GM12878 (cell line): ENCODE data around the gene MAST4. TPM values are rescaled to one million over a fixed set of nuclear protein-coding genes. Genes with fewer than 3 reads are reported as not detected.

Experiments used
- ATAC-seq: fragments of 200-7000 bp; cut with Tn5 transposase; 3 replicates; pipeline ENCODE4 v1.9.1; 2020; ENCODE audit warnings: mild to moderate bottlenecking, moderate library complexity
- BruUV-seq: library from RNA; stranded (reverse); fragments of 400-500 nt; replicated peaks from 2 replicates; lab custom pipeline; 2021; lab: Mats Ljungman, UMichigan
- CTCF ChIA-PET: fragments of 300-600 bp; sonication (Branson Sonifier 250); formaldehyde crosslinking; extraction: SDS; loops from one replicate; lab custom pipeline; 2021; ENCODE audit warnings: inconsistent platforms; lab: Yijun Ruan, JAX
- POLR2A ChIA-PET: fragments of 350-600 bp; formaldehyde crosslinking; extraction: SDS; loops from one replicate; lab custom pipeline; 2021; ENCODE audit warnings: inconsistent platforms; lab: Charles Lee
- RAD21 ChIA-PET: fragments of 300-600 bp; sonication (Branson Sonifier 250); formaldehyde crosslinking; loops from one replicate; lab custom pipeline; 2023; ENCODE audit warnings: antibody characterized with exemption; ENCODE audit not compliant: unreplicated experiment; lab: Charles Lee
- SMC1A ChIA-PET: fragments of 300-600 bp; sonication (Branson Sonifier 250); formaldehyde crosslinking; loops from one replicate; lab custom pipeline; 2023; ENCODE audit not compliant: unreplicated experiment, uncharacterized antibody; lab: Charles Lee
- DNase-seq: peaks from one replicate; pipeline ENCODE4 v3.0.0-alpha.2; 2011; ENCODE audit warnings: low read depth, low spot score
- FAIRE-seq: peaks from 3 replicates; lab custom pipeline; 2011; peaks lifted over from hg19 to GRCh38; lab: Jason Lieb, UNC
- H2AFZ ChIP-seq: 2 replicates; pipeline ENCODE4 v1.6.0; 2011; ENCODE audit warnings: low read depth, low read length, control low read depth; ENCODE audit not compliant: control insufficient read depth
- H3K27ac ChIP-seq: 2 replicates; pipeline ENCODE4 v1.5.1; 2011; ENCODE audit warnings: control low read depth; ENCODE audit not compliant: control insufficient read depth, insufficient read depth
- H3K27me3 ChIP-seq, 2 experiments: replicated peaks in 1 of 2; 2 replicates each; pipeline versions ENCODE4 v1.6.0 to v1.6.1; 2011; ENCODE audit warnings: low read length in 1 of 2; ENCODE audit not compliant: control insufficient read depth in 2 of 2, insufficient read depth in 2 of 2
- H3K36me3 ChIP-seq, 2 experiments: 2 replicates each; pipeline ENCODE4 v1.5.1; 2011; ENCODE audit warnings: low read length in 1 of 2; ENCODE audit not compliant: control insufficient read depth in 2 of 2, insufficient read depth in 2 of 2
- H3K4me1 ChIP-seq: 2 replicates; pipeline ENCODE4 v1.6.1; 2011; ENCODE audit warnings: mild to moderate bottlenecking, low read length, moderate library complexity, mixed read lengths; ENCODE audit not compliant: control insufficient read depth, insufficient read depth
- H3K4me2 ChIP-seq: 2 replicates; pipeline ENCODE4 v1.6.0; 2011; ENCODE audit warnings: control low read depth; ENCODE audit not compliant: control insufficient read depth, insufficient read depth
- H3K4me3 ChIP-seq: fragments of 200-600 bp; sonication (generic); 2 replicates; pipeline ENCODE4 v1.5.1; 2016
- H3K79me2 ChIP-seq: 2 replicates; pipeline ENCODE4 v1.6.0; 2011; ENCODE audit warnings: low read length; ENCODE audit not compliant: control insufficient read depth, insufficient read depth
- H3K9ac ChIP-seq: 2 replicates; pipeline ENCODE4 v1.8.0; 2011; ENCODE audit warnings: low read length, control low read depth, mixed read lengths; ENCODE audit not compliant: control insufficient read depth, insufficient read depth
- H3K9me3 ChIP-seq: replicated peaks from 3 replicates; pipeline ENCODE4 v1.5.1; 2011; ENCODE audit warnings: mild to moderate bottlenecking, low read length; ENCODE audit not compliant: control insufficient read depth, insufficient read depth
- H4K20me1 ChIP-seq: 2 replicates; pipeline ENCODE4 v1.6.0; 2011; ENCODE audit not compliant: control insufficient read depth, insufficient read depth
- DPF2 ChIP-seq: fragments of 450-650 bp; IDR thresholded peaks from 2 replicates; pipeline ENCODE4 v1.6.1; 2017; ENCODE audit warnings: mild to moderate bottlenecking
- HDGF ChIP-seq: fragments of 450-650 bp; IDR thresholded peaks from 2 replicates; pipeline ENCODE4 v1.6.1; 2016; ENCODE audit warnings: antibody characterized with exemption
- HSF1 ChIP-seq: fragments of 150-350 bp; IDR thresholded peaks from 2 replicates; pipeline ENCODE4 v1.6.1; 2014; ENCODE audit warnings: mild to moderate bottlenecking, low read depth, low read length
- IRF4 ChIP-seq: IDR thresholded peaks from 2 replicates; pipeline ENCODE4 v1.6.1; 2011; ENCODE audit warnings: low read depth, low read length
- MXI1 ChIP-seq: fragments of 150-350 bp; IDR thresholded peaks from 2 replicates; pipeline ENCODE4 v1.6.1; 2011; ENCODE audit warnings: low read depth, mild to moderate bottlenecking, inconsistent platforms, low read length, improper control_type of control experiment
- POU2F2 ChIP-seq: IDR thresholded peaks from 3 replicates; pipeline ENCODE4 v1.6.1; 2011; ENCODE audit warnings: low read depth, mild to moderate bottlenecking, low read length, borderline replicate concordance
- SKIL ChIP-seq: fragments of 450-650 bp; IDR thresholded peaks from 2 replicates; pipeline ENCODE4 v1.6.1; 2017; ENCODE audit warnings: mild to moderate bottlenecking, low read depth, inconsistent platforms; ENCODE audit not compliant: poor library complexity, severe bottlenecking
- WGBS: methylation state at CpG from one replicate; pipeline ENCODE4 v1.1.6; 2016; ENCODE audit warnings: low lambda C conversion rate; ENCODE audit not compliant: insufficient replicate concordance, insufficient coverage; ENCODE audit errors: missing lambda C conversion rate; 5-methylcytosine and 5-hydroxymethylcytosine counted together
- in situ Hi-C: fragments of 300-500 bp; cut with MboI; formaldehyde crosslinking; loops from 9 replicates; pipeline ENCODE4 v1.14.3; 2018; ENCODE audit warnings: mixed read lengths
- intact Hi-C: fragments of 100-400 bp; cut with micrococcal nuclease; formaldehyde crosslinking; loops from one replicate; pipeline ENCODE4 v1.14.2; 2022; ENCODE audit not compliant: unreplicated experiment
- polyA plus RNA-seq, 11 experiments: library from polyadenylated mRNA; depleted of rRNA in 4 of 11; unstranded in 6 of 11; stranded (reverse) in 5 of 11; fragments of >200 nt; fragmentation: Nextera tagmentation in 4 of 11; fragmentation: Illumina TruSeq in 1 of 11; extraction: Ambion mirVana in 4 of 11; extraction: Trizol in 1 of 11; gene quantifications; 1 replicate in 1 of 11; 2 replicates in 10 of 11; pipeline versions ENCODE4 v1.2.1 to v1.2.3, GENCODE V29; 2011 to 2016; ENCODE audit warnings: inconsistent platforms in 2 of 11, missing spikeins in 2 of 11, low read depth in 1 of 11
- total RNA-seq, 4 experiments: library from RNA; depleted of rRNA in 3 of 4; stranded (reverse); fragments of >200 nt in 3 of 4; fragmentation: Illumina TruSeq in 1 of 4; extraction: Trizol in 1 of 4; gene quantifications; 2 replicates each; pipeline versions ENCODE4 v1.2.1 to v1.2.3, GENCODE V29; 2013 to 2021

Gene MAST4
- total and polyA plus RNA-seq, 10 of the 15 experiments (the other 5 are each of a cell fraction or from before 2014, with no cell fraction given) = 0.02 to 1.6 (median 0.29) TPM; not detected in 1

GRCh38 chr5:66991746-66992145 lies 395.6 kb downstream of the MAST4 start:
- BruUV-seq = no TSS peak
- H3K9me3 ChIP-seq = no peaks in the 10 kb centered on the region
- ChIA-PET POLR2A (no interaction called here), RAD21 (interaction anchor here (1.1 kb wide), 1 partner anchor 170 kb away, joined by 3 read pairs; no protein-coding TSS in a partner anchor), CTCF (interaction anchor here (1.1 to 2.0 kb wide), 2 partner anchors 9 to 158 kb away, joined by 4 to 6 read pairs; no protein-coding TSS in a partner anchor), SMC1A (no interaction called here)
- no peak for TF ChIP-seq POU2F2
- TF ChIP-seq DPF2 = no peak
- TF ChIP-seq HDGF = no peak
- no peak for TF ChIP-seq SKIL
- TF ChIP-seq MXI1 = no peak
- TF ChIP-seq IRF4 = no peak
- no peak for TF ChIP-seq HSF1
- intact Hi-C loops = no loop called here
- H3K4me2 ChIP-seq = no peak overlapping the region
- no peaks in the 10 kb centered on the region; the same call in 1 of the 2 replicates for H3K4me1 ChIP-seq
- no peaks in the 10 kb centered on the region for H4K20me1 ChIP-seq
- ATAC-seq = no peak
- no peak overlapping the region for H3K9ac ChIP-seq
- H3K27ac ChIP-seq = no peak overlapping the region
- in situ Hi-C loops = loop anchor here (5.0 kb wide), 1 partner anchor 221 kb away; no protein-coding TSS in a partner anchor
- 7% methylated on average over 2 of the region's 2 CpGs for WGBS
- no peak overlapping the region for H3K4me3 ChIP-seq
- H2AFZ ChIP-seq = no peak overlapping the region
- H3K79me2 ChIP-seq = no peaks in the 10 kb centered on the region
- no peaks in the 10 kb centered on the region; a peak in 1 of 4 replicates for H3K27me3 ChIP-seq
- FAIRE-seq = no peak
- no peaks in the 10 kb centered on the region for H3K36me3 ChIP-seq
- DNase-seq = no peak
